Measurements from ENCODE around the gene MID1IP1. TPM values are rescaled to one million over a fixed set of nuclear protein-coding genes. Genes with fewer than 3 reads are reported as not detected.

MID1IP1 gene
- total and polyA plus RNA-seq, 2 of the 13 experiments (the other 11 are each of a cell fraction or from before 2014, with no cell fraction given): 35.7 to 36.1 TPM

GRCh38 chrX:38804682-38805431, 3.6 kb downstream of the MID1IP1 start (continued):
- no peak for TF ChIP-seq ZNF75D (CRISPR knock-in tag; IDR thresholded peaks at IDR 0.05; ENCODE audit: borderline replicate concordance)
- TF ChIP-seq ZSCAN21 (CRISPR knock-in tag; IDR thresholded peaks at IDR 0.05; ENCODE audit: borderline replicate concordance): peak; percentile 51; the same call in 1 of the 2 replicates
- no peak for TF ChIP-seq NFIB (CRISPR knock-in tag; IDR thresholded peaks at IDR 0.05; ENCODE audit: borderline replicate concordance)
- TF ChIP-seq TGIF2 (CRISPR knock-in tag; IDR thresholded peaks at IDR 0.05): no peak
- no peak for TF ChIP-seq MXD1 (CRISPR knock-in tag; IDR thresholded peaks at IDR 0.05)
- no peak for TF ChIP-seq FOSL1 (CRISPR knock-in tag; IDR thresholded peaks at IDR 0.05; ENCODE audit: borderline replicate concordance)
- TF ChIP-seq ZNF354B (CRISPR knock-in tag; IDR thresholded peaks at IDR 0.05): no peak
- no peak for TF ChIP-seq TOE1 (CRISPR knock-in tag; IDR thresholded peaks at IDR 0.05)
- peak; percentile 27 for TF ChIP-seq RBFOX2 (IDR thresholded peaks at IDR 0.05; ENCODE audit: low read depth, low read length)
- no peak for TF ChIP-seq TP53 (CRISPR knock-in tag; conservative IDR thresholded peaks at IDR 0.05)
- TF ChIP-seq SMAD9 (CRISPR knock-in tag; IDR thresholded peaks at IDR 0.05): no peak
- no peak for TF ChIP-seq HNF1B (CRISPR knock-in tag; IDR thresholded peaks at IDR 0.05)
- TF ChIP-seq ZBTB38 (CRISPR knock-in tag; IDR thresholded peaks at IDR 0.05): no peak
- no peak for TF ChIP-seq ZFP36L1 (CRISPR knock-in tag; IDR thresholded peaks at IDR 0.05)
- TF ChIP-seq BCLAF1 (IDR thresholded peaks at IDR 0.05): no peak
- TF ChIP-seq ATF5 (CRISPR knock-in tag; IDR thresholded peaks at IDR 0.05; ENCODE audit: low read depth): no peak
- TF ChIP-seq GTF2F1 (IDR thresholded peaks at IDR 0.05; ENCODE audit: low read length): no peak
- TF ChIP-seq ZNF121 (CRISPR knock-in tag; IDR thresholded peaks at IDR 0.05): no peak
- TF ChIP-seq ZNF609 (CRISPR knock-in tag; IDR thresholded peaks at IDR 0.05; ENCODE audit: borderline replicate concordance): no peak
- no peak for TF ChIP-seq ZSCAN22 (CRISPR knock-in tag; IDR thresholded peaks at IDR 0.05)
